Measurements from ENCODE around the gene TMEM44. TPM values are rescaled to one million over a fixed set of nuclear protein-coding genes. Genes with fewer than 3 reads are reported as not detected.
A peak's percentile ranks its signal among the peaks of the same experiment; 100 is the strongest.

TMEM44 gene
- total and polyA plus RNA-seq, 8 donors, result 1.7 to 17.8 (median 4.3) TPM

DNA sequence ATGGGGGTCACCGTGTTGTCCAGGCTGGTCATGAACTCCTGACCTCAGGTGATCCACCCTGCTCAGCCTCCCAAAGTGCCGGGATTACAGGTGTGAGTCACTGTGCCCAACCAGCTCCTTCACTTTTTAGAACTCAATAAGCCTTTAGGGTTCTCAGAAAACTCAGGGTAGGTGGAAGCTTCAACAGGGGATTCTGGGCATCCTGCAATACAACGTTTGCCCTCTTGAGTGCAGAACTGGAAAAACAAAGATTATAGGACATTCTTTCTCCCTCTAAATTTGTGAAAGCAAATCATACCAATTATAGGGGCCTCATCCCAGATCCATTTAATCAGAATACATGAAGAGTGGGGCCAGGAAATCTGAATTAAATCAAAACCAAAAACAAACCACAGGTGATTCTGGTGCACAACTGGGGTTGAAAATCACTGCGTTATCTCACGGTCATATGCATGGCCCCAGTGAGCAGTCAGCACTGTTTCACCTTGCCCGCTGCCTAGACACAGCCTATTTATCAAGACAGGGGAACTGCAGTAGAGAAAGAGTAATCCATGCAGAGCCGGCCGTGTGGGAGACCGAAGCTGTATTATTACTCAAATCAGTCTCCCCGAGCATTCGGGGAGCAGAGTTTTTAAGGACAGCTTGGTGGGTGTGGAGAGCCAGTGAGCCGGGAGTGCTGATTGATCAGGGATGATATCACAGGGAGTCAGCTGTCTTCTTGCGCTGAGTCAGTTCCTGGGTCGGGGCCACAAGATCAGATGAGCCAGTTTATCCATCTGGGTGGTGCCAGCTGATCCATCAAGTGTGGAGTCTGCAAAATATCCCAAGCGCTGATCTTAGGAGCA lies 58.4 kb downstream of the TMEM44 start:
- H3K27ac ChIP-seq, result no peak overlapping the region
- WGBS, 2 donors, result 51 to 61% methylated on average over 15 of the region's 15 CpGs

DNA sequence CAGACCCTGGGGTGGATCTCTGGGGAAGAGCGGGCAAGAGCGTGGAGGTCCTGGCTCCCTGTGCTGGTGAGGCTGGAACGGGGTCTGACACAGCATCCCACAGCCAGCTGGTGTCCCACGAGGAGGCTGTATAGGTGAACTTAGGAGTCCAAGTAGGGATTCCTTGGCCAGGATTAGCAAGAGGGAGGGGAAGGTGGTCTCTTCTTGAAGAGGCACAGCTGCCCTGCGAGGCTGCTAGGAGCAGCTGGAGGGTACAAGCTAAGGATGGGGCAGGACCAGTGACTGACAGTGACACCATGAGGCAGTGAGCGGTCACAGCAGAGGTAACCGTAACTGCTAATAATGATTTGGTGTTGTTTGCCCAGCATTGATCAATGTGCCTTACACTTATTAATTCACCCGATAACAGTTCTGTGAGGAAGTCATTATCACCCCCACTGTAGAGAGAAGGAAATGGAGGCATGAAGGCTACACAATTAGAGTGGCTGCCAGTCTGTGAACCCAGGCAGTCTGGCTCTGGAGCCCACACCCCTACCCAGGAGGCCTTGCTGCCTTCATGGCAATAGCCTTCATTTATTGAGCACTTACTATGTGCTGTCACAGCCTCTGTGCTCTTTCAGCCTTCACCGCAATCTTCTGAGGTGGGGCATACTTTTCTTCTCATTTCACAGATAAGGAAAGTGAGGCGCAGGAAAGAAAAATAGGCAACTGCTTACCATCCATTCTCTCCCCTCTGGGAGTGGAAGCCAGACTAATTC lies 59.4 kb downstream of the TMEM44 start:
- peak in 3 of 4 donors; percentile 81 to 82 (median 81) for ATAC-seq
- Histone ChIP-seq H3K9me3 (no peaks in the 10 kb centered on the region), H3K27ac (no peak overlapping the region), H3K4me3 (no peak overlapping the region), H3K27me3 (no peaks in the 10 kb centered on the region), H3K4me1 (peaks cover 0 to 6% (median 0%) of the 10 kb centered on the region in 3 donors), H3K36me3 (no peaks in the 10 kb centered on the region)
- intact Hi-C loops (cut with DNase I), result no loop called here
- FAIRE-seq, result no peak
- DNase-seq, result peak in 3 of 6 donors; percentile 33 to 40 (median 39)
- 56 to 61% methylated on average over 10 of the region's 10 CpGs for WGBS, 2 donors
- TF ChIP-seq, protein P1, sequence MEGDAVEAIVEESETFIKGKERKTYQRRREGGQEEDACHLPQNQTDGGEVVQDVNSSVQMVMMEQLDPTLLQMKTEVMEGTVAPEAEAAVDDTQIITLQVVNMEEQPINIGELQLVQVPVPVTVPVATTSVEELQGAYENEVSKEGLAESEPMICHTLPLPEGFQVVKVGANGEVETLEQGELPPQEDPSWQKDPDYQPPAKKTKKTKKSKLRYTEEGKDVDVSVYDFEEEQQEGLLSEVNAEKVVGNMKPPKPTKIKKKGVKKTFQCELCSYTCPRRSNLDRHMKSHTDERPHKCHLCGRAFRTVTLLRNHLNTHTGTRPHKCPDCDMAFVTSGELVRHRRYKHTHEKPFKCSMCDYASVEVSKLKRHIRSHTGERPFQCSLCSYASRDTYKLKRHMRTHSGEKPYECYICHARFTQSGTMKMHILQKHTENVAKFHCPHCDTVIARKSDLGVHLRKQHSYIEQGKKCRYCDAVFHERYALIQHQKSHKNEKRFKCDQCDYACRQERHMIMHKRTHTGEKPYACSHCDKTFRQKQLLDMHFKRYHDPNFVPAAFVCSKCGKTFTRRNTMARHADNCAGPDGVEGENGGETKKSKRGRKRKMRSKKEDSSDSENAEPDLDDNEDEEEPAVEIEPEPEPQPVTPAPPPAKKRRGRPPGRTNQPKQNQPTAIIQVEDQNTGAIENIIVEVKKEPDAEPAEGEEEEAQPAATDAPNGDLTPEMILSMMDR (IDR thresholded peaks at IDR 0.05), result peak in 3 of 4 donors; percentile 14 to 17 (median 14)

More for the DNA sequence above, 58.4 kb downstream of the TMEM44 start:
- DNase-seq (peak in 1 of 6 donors; percentile 13), ATAC-seq (peak in 1 of 4 donors; percentile 2), FAIRE-seq (no peak)
- H3K4me1 ChIP-seq, result peaks cover 0 to 6% (median 0%) of the 10 kb centered on the region in 3 donors
- no peak overlapping the region for H3K4me3 ChIP-seq
- no peaks in the 10 kb centered on the region for H3K27me3 ChIP-seq
- no peaks in the 10 kb centered on the region for H3K36me3 ChIP-seq
- no peaks in the 10 kb centered on the region for H3K9me3 ChIP-seq
- TF ChIP-seq, protein P1 (IDR thresholded peaks at IDR 0.05), result no peak
- intact Hi-C loops (cut with DNase I), result no loop called here

DNA sequence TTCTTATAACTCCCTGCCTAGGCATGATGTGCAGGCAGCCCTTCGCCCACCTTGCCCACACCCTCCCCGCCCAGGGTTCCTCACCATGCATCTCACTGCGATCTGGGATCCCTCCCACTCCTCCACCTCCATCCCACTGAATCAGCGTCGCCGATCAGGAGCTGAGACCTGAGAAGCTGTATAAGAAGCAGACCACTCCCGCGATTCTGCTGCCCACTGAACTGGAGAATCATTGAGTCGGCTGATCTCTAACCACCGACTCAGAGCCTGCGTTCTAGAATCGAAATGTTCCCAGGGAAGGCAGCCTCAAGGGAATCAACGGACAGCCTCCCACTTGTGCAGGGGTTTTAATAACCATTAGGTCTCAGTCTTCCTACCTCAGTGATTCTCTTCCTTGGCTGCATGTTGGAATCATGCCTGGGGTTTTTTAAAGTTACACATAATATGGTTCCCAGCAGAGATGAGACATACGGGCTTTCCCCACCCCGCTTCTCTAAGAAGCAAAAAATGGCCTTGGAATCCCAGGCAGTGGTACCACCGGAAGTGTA lies 60.2 kb downstream of the TMEM44 start:
- peaks cover 0 to 6% (median 0%) of the 10 kb centered on the region in 3 donors for H3K4me1 ChIP-seq
- intact Hi-C loops (cut with DNase I), result no loop called here
- peak in 2 of 4 donors; percentile 4 to 7 for ATAC-seq
- 70 to 85% methylated on average over 16 of the region's 16 CpGs for WGBS, 2 donors
- no peaks in the 10 kb centered on the region for H3K36me3 ChIP-seq
- peak in 1 of 6 donors; percentile 41 for DNase-seq
- H3K4me3 ChIP-seq, result no peak overlapping the region
- TF ChIP-seq, protein P1 (IDR thresholded peaks at IDR 0.05), result no peak
- H3K9me3 ChIP-seq, result no peaks in the 10 kb centered on the region
- H3K27ac ChIP-seq, result peak overlapping the region in 2 of 4 donors; percentile 57 to 65
- no peaks in the 10 kb centered on the region for H3K27me3 ChIP-seq
- FAIRE-seq, result no peak

DNA sequence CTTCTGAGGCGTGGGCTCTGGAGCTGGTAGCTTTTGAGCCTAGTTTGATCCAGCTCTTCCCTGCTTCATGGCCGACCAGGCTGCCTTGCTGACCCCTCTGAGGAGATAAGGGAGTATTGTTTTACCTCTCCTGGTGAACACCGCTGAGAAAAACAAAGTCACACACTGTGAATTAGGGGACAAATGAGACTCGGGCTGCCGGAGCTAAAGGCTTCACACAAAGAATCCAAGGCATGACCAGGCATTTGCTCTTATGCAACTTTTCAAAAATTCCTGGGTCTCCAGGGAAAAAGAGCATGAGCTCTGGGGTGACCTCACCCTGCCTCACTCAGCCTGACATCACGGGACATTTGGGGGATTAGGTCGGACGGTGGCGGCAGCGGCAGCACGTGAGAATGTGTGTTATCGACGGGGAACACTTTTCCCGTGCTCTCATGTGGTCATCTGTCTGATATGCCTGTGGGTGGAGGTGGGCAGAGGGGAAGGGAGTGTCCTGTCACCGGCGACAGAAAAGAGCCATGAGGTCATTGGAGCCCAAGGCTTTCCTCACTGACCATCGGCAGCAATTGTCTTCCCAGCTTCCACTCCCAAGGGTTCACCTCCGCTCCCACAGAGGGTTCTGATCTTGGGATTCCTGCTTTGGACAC lies 61.0 kb downstream of the TMEM44 start:
- Histone ChIP-seq H3K27me3 (no peaks in the 10 kb centered on the region), H3K36me3 (no peaks in the 10 kb centered on the region), H3K4me1 (peaks cover 0 to 6% (median 0%) of the 10 kb centered on the region in 3 donors), H3K4me3 (no peak overlapping the region), H3K27ac (peak overlapping the region in 2 of 4 donors; percentile 57 to 65), H3K9me3 (no peaks in the 10 kb centered on the region)
- TF ChIP-seq, protein P1 (IDR thresholded peaks at IDR 0.05), result no peak
- ATAC-seq (peak; percentile 56 to 64 (median 61)), DNase-seq (peak in 4 of 6 donors; percentile 36 to 52 (median 42)), FAIRE-seq (no peak)
- WGBS, 2 donors, result 23% methylated on average over 18 of the region's 18 CpGs
- intact Hi-C loops (cut with DNase I), result no loop called here
